Measurements from ENCODE around the gene ST6GALNAC3.

Gene ST6GALNAC3

DNA sequence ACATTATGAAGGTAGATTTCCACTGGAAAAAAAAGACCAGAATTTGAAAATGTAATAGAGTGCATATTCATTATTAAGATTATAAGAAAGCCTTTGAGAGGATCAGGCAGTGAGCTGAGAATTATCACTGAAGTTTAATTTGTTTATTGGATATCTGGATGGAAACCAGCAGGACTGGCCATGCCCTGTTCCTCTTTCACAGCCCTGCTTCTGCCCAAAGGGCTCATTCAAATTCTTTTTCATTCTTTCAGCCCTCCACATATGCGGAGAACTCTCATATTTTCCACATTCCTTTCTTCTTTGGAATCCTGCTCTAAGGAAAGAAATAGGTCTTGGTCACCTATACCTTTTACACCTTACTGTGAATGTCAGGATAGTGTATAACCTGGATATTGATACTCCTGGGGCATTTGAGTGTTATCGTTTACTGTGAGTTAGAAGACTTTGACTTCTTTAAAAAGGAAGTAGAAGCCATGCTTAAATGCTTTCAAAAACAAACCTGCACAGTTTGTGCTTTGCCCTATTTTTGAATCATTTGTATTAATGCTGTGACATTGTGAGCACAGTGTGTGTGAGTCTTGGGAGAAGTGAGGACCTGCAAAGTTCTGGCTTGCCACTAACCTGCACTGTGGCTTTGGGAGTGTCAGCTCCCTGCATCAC lies 35.5 kb downstream of the ST6GALNAC3 start (continued):
- TF ChIP-seq, protein P1, sequence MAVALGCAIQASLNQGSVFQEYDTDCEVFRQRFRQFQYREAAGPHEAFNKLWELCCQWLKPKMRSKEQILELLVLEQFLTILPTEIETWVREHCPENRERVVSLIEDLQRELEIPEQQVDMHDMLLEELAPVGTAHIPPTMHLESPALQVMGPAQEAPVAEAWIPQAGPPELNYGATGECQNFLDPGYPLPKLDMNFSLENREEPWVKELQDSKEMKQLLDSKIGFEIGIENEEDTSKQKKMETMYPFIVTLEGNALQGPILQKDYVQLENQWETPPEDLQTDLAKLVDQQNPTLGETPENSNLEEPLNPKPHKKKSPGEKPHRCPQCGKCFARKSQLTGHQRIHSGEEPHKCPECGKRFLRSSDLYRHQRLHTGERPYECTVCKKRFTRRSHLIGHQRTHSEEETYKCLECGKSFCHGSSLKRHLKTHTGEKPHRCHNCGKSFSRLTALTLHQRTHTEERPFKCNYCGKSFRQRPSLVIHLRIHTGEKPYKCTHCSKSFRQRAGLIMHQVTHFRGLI (tag by site-specific recombination; IDR thresholded peaks at IDR 0.05), result no peak
- TF ChIP-seq ZFP37 (tag by site-specific recombination; IDR thresholded peaks at IDR 0.05), result no peak
- TF ChIP-seq ZNF701 (tag by site-specific recombination; IDR thresholded peaks at IDR 0.05), result no peak
- no peak for TF ChIP-seq ZNF148 (tag by site-specific recombination; IDR thresholded peaks at IDR 0.05; ENCODE audit: borderline replicate concordance)
- TF ChIP-seq ZNF416 (tag by site-specific recombination; IDR thresholded peaks at IDR 0.05), result no peak
- no peak for TF ChIP-seq SP7 (tag by site-specific recombination; IDR thresholded peaks at IDR 0.05)
- no peak for TF ChIP-seq IKZF3 (tag by site-specific recombination; IDR thresholded peaks at IDR 0.05)
- TF ChIP-seq, protein P2, sequence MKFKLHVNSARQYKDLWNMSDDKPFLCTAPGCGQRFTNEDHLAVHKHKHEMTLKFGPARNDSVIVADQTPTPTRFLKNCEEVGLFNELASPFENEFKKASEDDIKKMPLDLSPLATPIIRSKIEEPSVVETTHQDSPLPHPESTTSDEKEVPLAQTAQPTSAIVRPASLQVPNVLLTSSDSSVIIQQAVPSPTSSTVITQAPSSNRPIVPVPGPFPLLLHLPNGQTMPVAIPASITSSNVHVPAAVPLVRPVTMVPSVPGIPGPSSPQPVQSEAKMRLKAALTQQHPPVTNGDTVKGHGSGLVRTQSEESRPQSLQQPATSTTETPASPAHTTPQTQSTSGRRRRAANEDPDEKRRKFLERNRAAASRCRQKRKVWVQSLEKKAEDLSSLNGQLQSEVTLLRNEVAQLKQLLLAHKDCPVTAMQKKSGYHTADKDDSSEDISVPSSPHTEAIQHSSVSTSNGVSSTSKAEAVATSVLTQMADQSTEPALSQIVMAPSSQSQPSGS (tag by site-specific recombination; IDR thresholded peaks at IDR 0.05; ENCODE audit: low read depth), result no peak
- TF ChIP-seq ZNF664 (tag by site-specific recombination; IDR thresholded peaks at IDR 0.05), result no peak
- TF ChIP-seq ZFP69B (tag by site-specific recombination; IDR thresholded peaks at IDR 0.05), result no peak
- TF ChIP-seq ZNF354C (tag by site-specific recombination; IDR thresholded peaks at IDR 0.05; ENCODE audit: borderline replicate concordance, low read depth), result no peak
- no peak for TF ChIP-seq PRDM10 (tag by site-specific recombination; IDR thresholded peaks at IDR 0.05)

- no peak overlapping the region for H3K27ac ChIP-seq (ENCODE audit: extremely low read depth, low read depth, low read length)
- no peaks in the 10 kb centered on the region for H3K36me3 ChIP-seq (ENCODE audit: control insufficient read depth in 2 of 2, insufficient read depth in 1 of 2, low read length in 2 of 2)
- no peak overlapping the region for H3K4me3 ChIP-seq (ENCODE audit: low read depth, low read length)
- POLR2A ChIA-PET, result no interaction called here
- CTCF ChIA-PET, result no interaction called here
- no peaks in the 10 kb centered on the region for H3K4me1 ChIP-seq (ENCODE audit: control insufficient read depth, insufficient read depth, low read length)
- H3K9me3 ChIP-seq (ENCODE audit: control insufficient read depth, insufficient read depth, low read depth, low read length), result no peaks in the 10 kb centered on the region
- TF ChIP-seq KLF9 (tag by site-specific recombination; IDR thresholded peaks at IDR 0.05; ENCODE audit: low read depth), result no peak
- TF ChIP-seq KLF8 (tag by site-specific recombination; IDR thresholded peaks at IDR 0.05), result no peak
- no peak for TF ChIP-seq ZSCAN16 (tag by site-specific recombination; IDR thresholded peaks at IDR 0.05)
- no peak for TF ChIP-seq ZNF670 (tag by site-specific recombination; IDR thresholded peaks at IDR 0.05; ENCODE audit: low read depth)
- no peak for TF ChIP-seq ZNF221 (tag by site-specific recombination; IDR thresholded peaks at IDR 0.05; ENCODE audit: borderline replicate concordance)
- no peak for TF ChIP-seq SCRT1 (tag by site-specific recombination; IDR thresholded peaks at IDR 0.05; ENCODE audit: borderline replicate concordance)
- TF ChIP-seq, protein P3, sequence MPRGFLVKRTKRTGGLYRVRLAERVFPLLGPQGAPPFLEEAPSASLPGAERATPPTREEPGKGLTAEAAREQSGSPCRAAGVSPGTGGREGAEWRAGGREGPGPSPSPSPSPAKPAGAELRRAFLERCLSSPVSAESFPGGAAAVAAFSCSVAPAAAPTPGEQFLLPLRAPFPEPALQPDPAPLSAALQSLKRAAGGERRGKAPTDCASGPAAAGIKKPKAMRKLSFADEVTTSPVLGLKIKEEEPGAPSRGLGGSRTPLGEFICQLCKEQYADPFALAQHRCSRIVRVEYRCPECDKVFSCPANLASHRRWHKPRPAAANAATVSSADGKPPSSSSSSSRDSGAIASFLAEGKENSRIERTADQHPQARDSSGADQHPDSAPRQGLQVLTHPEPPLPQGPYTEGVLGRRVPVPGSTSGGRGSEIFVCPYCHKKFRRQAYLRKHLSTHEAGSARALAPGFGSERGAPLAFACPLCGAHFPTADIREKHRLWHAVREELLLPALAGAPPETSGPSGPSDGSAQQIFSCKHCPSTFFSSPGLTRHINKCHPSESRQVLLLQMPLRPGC (tag by site-specific recombination; IDR thresholded peaks at IDR 0.05), result no peak
- TF ChIP-seq ZNF549 (tag by site-specific recombination; IDR thresholded peaks at IDR 0.05), result no peak
- no peak for TF ChIP-seq ZNF747 (tag by site-specific recombination; IDR thresholded peaks at IDR 0.05)
- TF ChIP-seq ZNF560 (tag by site-specific recombination; IDR thresholded peaks at IDR 0.05; ENCODE audit: borderline replicate concordance), result no peak
- no peak for TF ChIP-seq ZNF776 (tag by site-specific recombination; IDR thresholded peaks at IDR 0.05; ENCODE audit: borderline replicate concordance)
- no peak for TF ChIP-seq TRIM28 (IDR thresholded peaks at IDR 0.05; ENCODE audit: borderline replicate concordance, low read length)
- no peak for TF ChIP-seq ZFP41 (tag by site-specific recombination; IDR thresholded peaks at IDR 0.05; ENCODE audit: borderline replicate concordance)
- no peak for TF ChIP-seq KLF10 (tag by site-specific recombination; IDR thresholded peaks at IDR 0.05)
Measured at GRCh38 chr1:76110666-76111065, 36.1 kb downstream of the ST6GALNAC3 start.

All from HEK293 (cell line).